Neural progenitor cell (in vitro differentiated cells): Measurements from ENCODE around the gene SFSWAP.

Experiments used
- CTCF ChIP-seq: fragments of 200-600 bp; sonication (generic); IDR thresholded peaks from 2 replicates; pipeline ENCODE4 v1.5.1; 2017; ENCODE audit warnings: antibody characterized with exemption, mild to moderate bottlenecking
- EZH2 ChIP-seq: fragments of 200-600 bp; sonication (generic); IDR thresholded peaks from 2 replicates; pipeline ENCODE4 v1.6.1; 2017; ENCODE audit warnings: antibody characterized with exemption, mild to moderate bottlenecking, moderate library complexity

- no peak for TF ChIP-seq CTCF
- TF ChIP-seq EZH2 = no peak
These were observed 84.2 kb downstream of the SFSWAP start for GRCh38 chr12:131795064-131795463.
